ENCODE data around the gene DSCAM. TPM values are rescaled to one million over a fixed set of nuclear protein-coding genes. Genes with fewer than 3 reads are reported as not detected.

The DSCAM gene
- total RNA-seq, 2 donors from 2014 or later = not detected

- H3K9me3 Mint-ChIP-seq = peaks cover 23 to 36% of the 10 kb centered on the region in 2 donors
- ATAC-seq = no peak
Measured at GRCh38 chr21:40800126-40800525, 46.8 kb downstream of the DSCAM start.

GRCh38 chr21:40797891-40798290, 49.1 kb downstream of the DSCAM start:
- Mint-ChIP-seq H3K36me3 (peaks cover 8% of the 10 kb centered on the region in 2 donors), H3K27ac (no peak overlapping the region), H3K9me3 (peaks cover 14 to 29% of the 10 kb centered on the region in 2 donors)
- DNase-seq (ENCODE audit: low spot score in 2 of 2) (no peak), ATAC-seq (no peak)

More at GRCh38 chr21:40800126-40800525, 46.8 kb downstream of the DSCAM start:
- Mint-ChIP-seq H3K27ac (peak overlapping the region in 1 of 2 donors; percentile 58), H3K36me3 (peaks cover 8% of the 10 kb centered on the region in 2 donors)
- DNase-seq (ENCODE audit: low spot score in 2 of 2) = no peak

GRCh38 chr21:40797410-40797809, 49.5 kb downstream of the DSCAM start:
- Mint-ChIP-seq H3K9me3 (peaks cover 14 to 29% of the 10 kb centered on the region in 2 donors), H3K27ac (no peak overlapping the region), H3K36me3 (peaks cover 6 to 8% of the 10 kb centered on the region in 2 donors)
- DNase-seq (ENCODE audit: low spot score in 2 of 2) = no peak
- ATAC-seq = no peak

GRCh38 chr21:40796464-40796863, 50.5 kb downstream of the DSCAM start:
- H3K36me3 Mint-ChIP-seq = peaks cover 4 to 7% of the 10 kb centered on the region in 2 donors
- no peak overlapping the region for H3K27ac Mint-ChIP-seq
- ATAC-seq (no peak), DNase-seq (ENCODE audit: low spot score in 2 of 2) (no peak)
- H3K9me3 Mint-ChIP-seq = peaks cover 14 to 29% of the 10 kb centered on the region in 2 donors

GRCh38 chr21:40795313-40795712, 51.6 kb downstream of the DSCAM start:
- H3K36me3 Mint-ChIP-seq = peaks cover 0 to 4% of the 10 kb centered on the region in 2 donors

GRCh38 chr21:40792691-40793456, 54.1 kb downstream of the DSCAM start:
- ATAC-seq (no peak), DNase-seq (ENCODE audit: low spot score in 2 of 2) (no peak)
- no peaks in the 10 kb centered on the region for H3K36me3 Mint-ChIP-seq
- H3K9me3 Mint-ChIP-seq = peaks cover 6 to 14% of the 10 kb centered on the region in 2 donors
- H3K27ac Mint-ChIP-seq = no peak overlapping the region

More at GRCh38 chr21:40795313-40795712, 51.6 kb downstream of the DSCAM start:
- Mint-ChIP-seq H3K27ac (no peak overlapping the region), H3K9me3 (peaks cover 14 to 23% of the 10 kb centered on the region in 2 donors)
- no peak for ATAC-seq
- DNase-seq (ENCODE audit: low spot score in 2 of 2) = no peak

- Mint-ChIP-seq H3K27ac (no peak overlapping the region), H3K36me3 (no peaks in the 10 kb centered on the region), H3K9me3 (peaks cover 0 to 8% of the 10 kb centered on the region in 2 donors)
- ATAC-seq (no peak), DNase-seq (ENCODE audit: low spot score in 2 of 2) (no peak)
Measured at GRCh38 chr21:40788635-40789034, 58.3 kb downstream of the DSCAM start.

- Mint-ChIP-seq H3K27ac (no peak overlapping the region), H3K36me3 (no peaks in the 10 kb centered on the region), H3K9me3 (no peaks in the 10 kb centered on the region)
- ATAC-seq (no peak), DNase-seq (ENCODE audit: low spot score in 2 of 2) (no peak)
Measured at GRCh38 chr21:40783404-40783803, 63.6 kb downstream of the DSCAM start.

GRCh38 chr21:40770435-40771055, 76.4 kb downstream of the DSCAM start:
- no peak for DNase-seq (ENCODE audit: low spot score in 2 of 2)
- Mint-ChIP-seq H3K36me3 (no peaks in the 10 kb centered on the region), H3K27ac (no peak overlapping the region), H3K9me3 (peaks cover 0 to 3% of the 10 kb centered on the region in 2 donors)
- peak in 1 of 2 donors; percentile 32 for ATAC-seq

- Mint-ChIP-seq H3K9me3 (peaks cover 0 to 7% of the 10 kb centered on the region in 2 donors), H3K36me3 (no peaks in the 10 kb centered on the region), H3K27ac (no peak overlapping the region)
- no peak for ATAC-seq
- DNase-seq (ENCODE audit: low spot score in 2 of 2) = no peak
Measured at GRCh38 chr21:40769231-40769630, 77.7 kb downstream of the DSCAM start.

GRCh38 chr21:40768056-40768455, 78.9 kb downstream of the DSCAM start:
- Mint-ChIP-seq H3K27ac (no peak overlapping the region), H3K9me3 (peaks cover 0 to 7% of the 10 kb centered on the region in 2 donors), H3K36me3 (no peaks in the 10 kb centered on the region)
- no peak for DNase-seq (ENCODE audit: low spot score in 2 of 2)
- no peak for ATAC-seq

GRCh38 chr21:40766381-40766780, 80.6 kb downstream of the DSCAM start:
- DNase-seq (ENCODE audit: low spot score in 2 of 2) (no peak), ATAC-seq (no peak)
- Mint-ChIP-seq H3K9me3 (peaks cover 4 to 5% of the 10 kb centered on the region in 2 donors), H3K36me3 (no peaks in the 10 kb centered on the region), H3K27ac (no peak overlapping the region)

GRCh38 chr21:40765811-40766210, 81.1 kb downstream of the DSCAM start:
- peaks cover 7% of the 10 kb centered on the region in 2 donors for H3K9me3 Mint-ChIP-seq
- ATAC-seq = no peak
- H3K27ac Mint-ChIP-seq = no peak overlapping the region
- DNase-seq (ENCODE audit: low spot score in 2 of 2) = no peak
- H3K36me3 Mint-ChIP-seq = no peaks in the 10 kb centered on the region

GRCh38 chr21:40760821-40761220, 86.1 kb downstream of the DSCAM start:
- H3K9me3 Mint-ChIP-seq = peaks cover 9% of the 10 kb centered on the region in 2 donors
- H3K36me3 Mint-ChIP-seq = no peaks in the 10 kb centered on the region
- ATAC-seq (no peak), DNase-seq (ENCODE audit: low spot score in 2 of 2) (no peak)
- no peak overlapping the region for H3K27ac Mint-ChIP-seq

- H3K9me3 Mint-ChIP-seq = peaks cover 5 to 9% of the 10 kb centered on the region in 2 donors
- ATAC-seq = no peak
Measured at GRCh38 chr21:40759061-40759460, 87.9 kb downstream of the DSCAM start.

GRCh38 chr21:40757366-40757765, 89.6 kb downstream of the DSCAM start:
- DNase-seq (ENCODE audit: low spot score in 2 of 2) (no peak), ATAC-seq (no peak)
- Mint-ChIP-seq H3K9me3 (peaks cover 5 to 9% of the 10 kb centered on the region in 2 donors), H3K36me3 (no peaks in the 10 kb centered on the region), H3K27ac (no peak overlapping the region)

More at GRCh38 chr21:40759061-40759460, 87.9 kb downstream of the DSCAM start:
- no peaks in the 10 kb centered on the region for H3K36me3 Mint-ChIP-seq
- DNase-seq (ENCODE audit: low spot score in 2 of 2) = no peak
- no peak overlapping the region for H3K27ac Mint-ChIP-seq

GRCh38 chr21:40754466-40754865, 92.5 kb downstream of the DSCAM start:
- H3K36me3 Mint-ChIP-seq = no peaks in the 10 kb centered on the region
- ATAC-seq (no peak), DNase-seq (ENCODE audit: low spot score in 2 of 2) (no peak)
- H3K9me3 Mint-ChIP-seq = no peaks in the 10 kb centered on the region
- H3K27ac Mint-ChIP-seq = no peak overlapping the region

Data from activated naive CD4-positive, alpha-beta T cell treated with anti-CD3 and anti-CD28 coated beads, Interleukin-2, amount 50 U/mL, for 72 hours (primary cell).